K562 (cell line): ENCODE data around the gene TAF11L2. TPM values are rescaled to one million over a fixed set of nuclear protein-coding genes. Genes with fewer than 3 reads are reported as not detected.

Experiments used
- ARID1B ChIP-seq: fragments of 450-650 bp; IDR thresholded peaks from 2 replicates; pipeline ENCODE4 v1.6.1; 2016; ENCODE audit warnings: antibody characterized with exemption, mild to moderate bottlenecking, inconsistent platforms
- BCOR ChIP-seq: fragments of 450-650 bp; IDR thresholded peaks from 2 replicates; pipeline ENCODE4 v1.6.1; 2016
- BMI1 ChIP-seq: fragments of 150-350 bp; IDR thresholded peaks from 2 replicates; pipeline ENCODE4 v1.6.1; 2014; ENCODE audit warnings: low read length
- COPS2 ChIP-seq: fragments of 450-650 bp; conservative IDR thresholded peaks from 2 replicates; pipeline ENCODE4 v1.6.1; 2016; ENCODE audit warnings: mild to moderate bottlenecking, moderate library complexity
- DEAF1 ChIP-seq: fragments of 450-650 bp; formaldehyde crosslinking; IDR thresholded peaks from 2 replicates; pipeline ENCODE4 v1.4.0; 2020; ENCODE audit warnings: mild to moderate bottlenecking, moderate library complexity
- GABPB2 ChIP-seq: fragments of 250-450 bp; sonication (Bioruptor Pico); conservative IDR thresholded peaks from 2 replicates; pipeline ENCODE4 v1.5.1; 2021; ENCODE audit warnings: mild to moderate bottlenecking
- KLF10 ChIP-seq: fragments of 250-450 bp; sonication (Bioruptor Pico); IDR thresholded peaks from 2 replicates; pipeline ENCODE4 v1.6.1; 2021; ENCODE audit warnings: matching md5 sums
- MECOM ChIP-seq: fragments of 250-450 bp; sonication (Bioruptor Pico); IDR thresholded peaks from 2 replicates; pipeline ENCODE4 v1.8.0; 2022; ENCODE audit warnings: inconsistent platforms
- POLR2AphosphoS5 ChIP-seq: IDR thresholded peaks from 2 replicates; pipeline ENCODE4 v1.6.1; 2011; ENCODE audit warnings: mild to moderate bottlenecking, low read depth, low read length, moderate library complexity; ENCODE audit not compliant: control insufficient read depth, insufficient read depth
- SMARCA4 ChIP-seq: fragments of 450-650 bp; IDR thresholded peaks from 2 replicates; pipeline ENCODE4 v1.6.1; 2016
- SMARCC2 ChIP-seq: fragments of 450-650 bp; IDR thresholded peaks from 2 replicates; pipeline ENCODE4 v1.6.1; 2017; ENCODE audit warnings: antibody characterized with exemption, moderate library complexity, mild to moderate bottlenecking, low read depth
- SMARCE1 ChIP-seq: fragments of 450-650 bp; IDR thresholded peaks from 2 replicates; pipeline ENCODE4 v1.7.1; 2016; ENCODE audit warnings: mild to moderate bottlenecking
- SUPT5H ChIP-seq: fragments of 450-650 bp; IDR thresholded peaks from 2 replicates; pipeline ENCODE4 v1.6.1; 2016
- TAL1 ChIP-seq: fragments of 450-650 bp; IDR thresholded peaks from 2 replicates; pipeline ENCODE4 v1.6.1; 2016; ENCODE audit warnings: mild to moderate bottlenecking
- UBTF ChIP-seq, 2 experiments: IDR thresholded peaks; 2 replicates each; pipeline ENCODE4 v1.6.1; 2012; ENCODE audit warnings: improper control_type of control experiment in 2 of 2, low read depth in 2 of 2, low read length in 2 of 2, borderline replicate concordance in 1 of 2
- ZBTB11 ChIP-seq, 3 experiments: fragments of 200-800 bp in 1 of 3; fragments of 250-450 bp in 1 of 3; fragments of 450-650 bp in 1 of 3; sonication (Bioruptor Pico) in 1 of 3; sonication (Bioruptor generic) in 1 of 3; formaldehyde crosslinking in 1 of 3; IDR thresholded peaks; 2 replicates each; pipeline versions ENCODE4 v1.6.1 to v1.8.0; 2016 to 2022; ENCODE audit warnings: mild to moderate bottlenecking in 2 of 3, missing genetic modification characterization in 2 of 3, missing compliant biosample characterization in 1 of 3, moderate library complexity in 1 of 3
- ZFP91 ChIP-seq: sonication (generic); formaldehyde crosslinking; IDR thresholded peaks from 2 replicates; pipeline ENCODE4 v1.8.0; 2022; ENCODE audit warnings: mild to moderate bottlenecking, missing genetic modification reagents
- ZKSCAN1 ChIP-seq: fragments of 150-350 bp; IDR thresholded peaks from 2 replicates; pipeline ENCODE4 v1.6.1; 2016; ENCODE audit warnings: low read depth, low read length
- ZNF444 ChIP-seq: fragments of 250-450 bp; sonication (Bioruptor Pico); IDR thresholded peaks from 2 replicates; pipeline ENCODE4 v1.4.0; 2020; ENCODE audit warnings: mild to moderate bottlenecking, moderate library complexity
- ZNF511 ChIP-seq: sonication (generic); formaldehyde crosslinking; IDR thresholded peaks from 2 replicates; pipeline ENCODE4 v1.8.0; 2022; ENCODE audit warnings: mild to moderate bottlenecking, missing genetic modification reagents
- ZNF699 ChIP-seq: fragments of 250-450 bp; sonication (Bioruptor Pico); IDR thresholded peaks from 2 replicates; pipeline ENCODE4 v1.8.0; 2021; ENCODE audit warnings: mild to moderate bottlenecking, moderate library complexity; ENCODE audit not compliant: insufficient replicate concordance
- polyA plus RNA-seq, 8 experiments: library from polyadenylated mRNA; depleted of rRNA in 4 of 8; stranded (reverse) in 5 of 8; unstranded in 3 of 8; fragments of >200 nt; fragmentation: Nextera tagmentation in 2 of 8; fragmentation: Illumina TruSeq in 1 of 8; extraction: Ambion mirVana in 2 of 8; extraction: Trizol in 1 of 8; gene quantifications; 2 replicates each; pipeline versions ENCODE4 v1.2.1 to v1.2.3, GENCODE V29; 2011 to 2014; ENCODE audit warnings: inconsistent platforms in 1 of 8, missing spikeins in 1 of 8
- total RNA-seq, 7 experiments: library from RNA; depleted of rRNA in 6 of 7; stranded (reverse); fragments of >200 nt in 6 of 7; fragmentation: Illumina TruSeq in 2 of 7; extraction: Trizol in 2 of 7; gene quantifications; 2 replicates each; pipeline versions ENCODE4 v1.2.1 to v1.2.3, GENCODE V29; 2011 to 2021; ENCODE audit warnings: low replicate concordance in 1 of 7

Gene TAF11L2
- total and polyA plus RNA-seq, 9 of the 15 experiments (the other 6 are each of a cell fraction or from before 2014, with no cell fraction given) = not detected

- no peak for TF ChIP-seq COPS2
- no peak for TF ChIP-seq ZBTB11 (CRISPR knock-in tag; IDR thresholded peaks at IDR 0.05)
- no peak for TF ChIP-seq ZKSCAN1
- no peak for TF ChIP-seq DEAF1 (CRISPR knock-in tag)
- TF ChIP-seq UBTF (IDR thresholded peaks at IDR 0.05; ENCODE audit: borderline replicate concordance in 1 of 2, low read depth in 2 of 2, low read length in 2 of 2) = no peak
- TF ChIP-seq SMARCE1 = peak; percentile 27; the same call in 1 of the 2 replicates
- TF ChIP-seq KLF10 (CRISPR knock-in tag) = no peak
- TF ChIP-seq POLR2AphosphoS5 = no peak
- 0 out of 2 replicates have a peak, but pooled peaks have one; percentile 28 for TF ChIP-seq SMARCA4
- no peak for TF ChIP-seq GABPB2 (CRISPR knock-in tag)
- no peak for TF ChIP-seq ZNF444 (CRISPR knock-in tag)
- no peak for TF ChIP-seq ZFP91 (CRISPR knock-in tag)
- peak; percentile 63 for TF ChIP-seq ARID1B
- TF ChIP-seq ZNF699 (CRISPR knock-in tag) = no peak
- no peak for TF ChIP-seq MECOM
- no peak for TF ChIP-seq SMARCC2
- no peak for TF ChIP-seq ZNF511 (CRISPR knock-in tag)
- no peak for TF ChIP-seq BCOR
- peak; percentile 32; the same call in 1 of the 2 replicates for TF ChIP-seq TAL1
- TF ChIP-seq BMI1 = no peak
- TF ChIP-seq SUPT5H = no peak
Measured at GRCh38 chr5:17482790-17483189, 15.2 kb upstream of the TAF11L2 start (continued).
